GM23248 (cell line): ENCODE measurements around the gene BSG.

Experiments used
- EZH2 ChIP-seq: fragments of 200-600 bp; sonication (generic); IDR thresholded peaks from 2 replicates; pipeline ENCODE4 v1.6.1; 2018; ENCODE audit warnings: antibody characterized with exemption, mild to moderate bottlenecking; ENCODE audit not compliant: insufficient read depth, poor library complexity, severe bottlenecking
- EZH2phosphoT487 ChIP-seq: fragments of 200-600 bp; sonication (generic); IDR thresholded peaks from 2 replicates; pipeline ENCODE4 v1.6.1; 2018; ENCODE audit warnings: antibody characterized with exemption, moderate library complexity, mild to moderate bottlenecking, low read depth; ENCODE audit not compliant: insufficient read depth

- TF ChIP-seq EZH2 (no peak), EZH2phosphoT487 (no peak)
Measured at GRCh38 chr19:567296-567900, 5.0 kb upstream of the BSG start.
